C4-2B (cell line): ENCODE results near the gene CFAP54.

Experiments used
- H3K27ac ChIP-seq: fragments of 450-650 bp; 2 replicates; pipeline ENCODE4 v1.5.1; 2017
- CTCF ChIP-seq: fragments of 450-650 bp; conservative IDR thresholded peaks from 2 replicates; pipeline ENCODE4 v1.5.1; 2017; ENCODE audit warnings: mild to moderate bottlenecking
- ZFX ChIP-seq: fragments of 450-650 bp; IDR thresholded peaks from 2 replicates; pipeline ENCODE4 v1.6.1; 2017

CFAP54 gene

GRCh38 chr12:96897421-96897820, 408.0 kb downstream of the CFAP54 start:
- H3K27ac ChIP-seq: no peak overlapping the region
- TF ChIP-seq ZFX: no peak
- no peak for TF ChIP-seq CTCF

- no peak for TF ChIP-seq CTCF
- TF ChIP-seq ZFX: no peak
- no peak overlapping the region for H3K27ac ChIP-seq
These were observed 411.8 kb downstream of the CFAP54 start for GRCh38 chr12:96901175-96901574.

GRCh38 chr12:96902076-96902475, 412.7 kb downstream of the CFAP54 start:
- H3K27ac ChIP-seq: no peak overlapping the region
- peak; percentile 28 for TF ChIP-seq CTCF
- TF ChIP-seq ZFX: no peak

DNA sequence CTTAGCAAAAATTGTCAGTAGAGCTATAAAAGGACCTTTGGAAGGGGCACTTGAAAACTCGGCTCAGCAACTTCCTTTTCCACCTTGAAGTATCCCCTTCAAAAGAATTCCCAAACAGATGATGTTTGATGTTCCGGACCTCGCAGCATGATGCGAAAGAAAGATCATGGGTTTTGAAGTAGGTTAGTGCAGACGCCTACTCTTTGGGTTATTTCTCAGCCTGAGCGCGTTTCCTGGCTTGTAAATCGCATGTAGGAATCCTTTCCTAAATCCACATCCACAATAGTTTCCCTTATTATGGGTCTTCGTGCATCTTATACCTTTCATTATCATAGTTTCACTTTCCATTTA, 417.1 kb downstream of the CFAP54 start:
- TF ChIP-seq CTCF (no peak), ZFX (no peak)

DNA sequence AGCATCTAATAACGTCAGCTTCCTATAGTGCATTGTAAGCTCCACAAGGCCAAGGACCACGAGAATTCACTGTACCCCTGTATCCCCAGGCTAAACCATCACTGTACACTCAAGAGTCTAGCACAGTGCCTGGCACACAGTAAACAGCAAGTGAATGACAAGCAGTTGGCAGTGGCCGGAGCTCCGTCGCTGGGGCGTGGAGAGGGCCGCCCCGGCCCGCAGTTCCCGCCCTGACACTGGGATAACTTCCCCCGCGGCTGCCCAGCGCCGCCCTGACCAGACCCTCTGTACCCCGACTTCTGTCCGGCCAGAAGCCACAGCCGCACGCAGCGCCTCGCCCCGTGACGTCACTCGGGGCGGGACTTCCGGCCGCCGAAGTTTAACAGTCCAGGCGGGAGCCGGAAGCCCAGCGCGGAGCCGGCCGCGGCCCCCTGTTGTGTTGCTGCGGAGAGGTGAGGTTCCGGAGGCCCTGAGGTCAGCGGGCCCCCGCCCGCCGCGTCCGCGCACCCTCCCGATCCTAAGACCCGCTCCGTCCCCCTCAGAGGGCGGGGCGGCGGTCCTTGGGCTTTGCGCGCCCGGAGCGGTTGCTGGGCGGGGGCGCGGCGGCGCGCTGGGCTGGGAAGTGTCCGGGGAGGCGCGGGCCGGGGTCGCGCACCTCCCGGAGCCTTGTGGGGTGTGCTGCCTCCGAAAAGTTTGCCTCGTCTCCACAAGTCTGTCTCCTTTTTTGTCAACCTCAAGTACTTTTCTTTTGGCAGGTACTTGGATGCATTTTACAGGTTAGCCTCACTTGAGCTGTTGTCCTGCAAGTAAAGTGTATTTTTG, 417.7 kb downstream of the CFAP54 start, which contains the start of gene NEDD1:
Gene NEDD1 (plus strand): TSS at position 409 of the 822 bp plus-strand sequence. CDS start 2,503 bp downstream, outside the sequence.
- TF ChIP-seq CTCF: no peak
- TF ChIP-seq ZFX: peak; percentile 59
- peak within 1 kb of the TSS; percentile 87 for H3K27ac ChIP-seq

More for the DNA sequence above, 417.1 kb downstream of the CFAP54 start:
- peak overlapping the region; percentile 87 for H3K27ac ChIP-seq

GRCh38 chr12:96907671-96908422, 418.5 kb downstream of the CFAP54 start:
- H3K27ac ChIP-seq: peak overlapping the region; percentile 87
- TF ChIP-seq CTCF (no peak), ZFX (no peak)

GRCh38 chr12:96908423-96908675, 419.0 kb downstream of the CFAP54 start:
- no peak for TF ChIP-seq ZFX
- TF ChIP-seq CTCF: no peak
- no peak overlapping the region for H3K27ac ChIP-seq
